Measurements from ENCODE around the gene ATXN2. TPM values are rescaled to one million over a fixed set of nuclear protein-coding genes. Genes with fewer than 3 reads are reported as not detected.

ATXN2 gene
- total RNA-seq, 1 experiment from 2014 or later, result 78.5 TPM

GRCh38 chr12:111412830-111413441, 186.2 kb downstream of the ATXN2 start:
- Mint-ChIP-seq H3K27ac (ENCODE audit: unreplicated experiment) (no peak overlapping the region), H3K27me3 (ENCODE audit: insufficient read depth, unreplicated experiment) (no peaks in the 10 kb centered on the region), H3K36me3 (ENCODE audit: insufficient read depth, unreplicated experiment) (peaks cover 5% of the 10 kb centered on the region), H3K9me3 (ENCODE audit: unreplicated experiment) (no peaks in the 10 kb centered on the region), H3K4me3 (ENCODE audit: unreplicated experiment) (no peak overlapping the region), H3K4me1 (ENCODE audit: low read depth, unreplicated experiment) (no peaks in the 10 kb centered on the region)
- no TSS peak for BruUV-seq (replicated peaks)
- intact Hi-C loops (cut with micrococcal nuclease; ENCODE audit: unreplicated experiment), result no loop called here
- Histone ChIP-seq H3K4me3 (ENCODE audit: low read depth, low read length) (no peak overlapping the region), H3K9me3 (no peaks in the 10 kb centered on the region), H3K4me1 (no peaks in the 10 kb centered on the region), H3K27me3 (replicated peaks; ENCODE audit: control insufficient read depth, insufficient read depth, low read length) (no peaks in the 10 kb centered on the region), H3K36me3 (ENCODE audit: control insufficient read depth, insufficient read depth, low read length) (no peaks in the 10 kb centered on the region)
- ChIA-PET POLR2A (no interaction called here), CTCF (no interaction called here)
- no peak for DNase-seq
- no peak for TF ChIP-seq CTCF (IDR thresholded peaks at IDR 0.05; ENCODE audit: insufficient read depth in 1 of 2, low read depth in 1 of 2, low read length in 1 of 2, severe bottlenecking in 1 of 2, unreplicated experiment in 1 of 2)

GRCh38 chr12:111412007-111412829, 186.9 kb downstream of the ATXN2 start:
- H3K4me1 ChIP-seq, result no peaks in the 10 kb centered on the region; the same call in 1 of the 2 replicates
- CTCF ChIA-PET, result interaction anchor here (1.4 kb wide), 1 partner anchor 15 kb away, joined by 7 read pairs; no protein-coding TSS in a partner anchor

More at GRCh38 chr12:111412007-111412829, 186.9 kb downstream of the ATXN2 start:
- Histone ChIP-seq H3K36me3 (ENCODE audit: control insufficient read depth, insufficient read depth, low read length) (no peaks in the 10 kb centered on the region), H3K27me3 (replicated peaks; ENCODE audit: control insufficient read depth, insufficient read depth, low read length) (no peaks in the 10 kb centered on the region), H3K9me3 (no peaks in the 10 kb centered on the region), H3K4me3 (ENCODE audit: low read depth, low read length) (no peak overlapping the region)
- no TSS peak for BruUV-seq (replicated peaks)
- no peak overlapping the region for H3K27ac Mint-ChIP-seq (ENCODE audit: unreplicated experiment)
- no peaks in the 10 kb centered on the region for H3K9me3 Mint-ChIP-seq (ENCODE audit: unreplicated experiment)
- H3K27me3 Mint-ChIP-seq (ENCODE audit: insufficient read depth, unreplicated experiment), result no peaks in the 10 kb centered on the region
- peaks cover 5% of the 10 kb centered on the region for H3K36me3 Mint-ChIP-seq (ENCODE audit: insufficient read depth, unreplicated experiment)
- no peak for DNase-seq
- no peak overlapping the region for H3K4me3 Mint-ChIP-seq (ENCODE audit: unreplicated experiment)
- intact Hi-C loops (cut with micrococcal nuclease; ENCODE audit: unreplicated experiment), result no loop called here
- TF ChIP-seq CTCF (IDR thresholded peaks at IDR 0.05; ENCODE audit: insufficient read depth in 1 of 2, low read depth in 1 of 2, low read length in 1 of 2, severe bottlenecking in 1 of 2, unreplicated experiment in 1 of 2), result no peak
- H3K4me1 Mint-ChIP-seq (ENCODE audit: low read depth, unreplicated experiment), result no peaks in the 10 kb centered on the region
- POLR2A ChIA-PET, result no interaction called here
